GM21367 (cell line): ENCODE data around the gene FBXO42.

ENCODE experiments used
- ATAC-seq: cut with Tn5 transposase; IDR thresholded peaks from one replicate; pipeline ENCODE4 v1.9.1; 2021; ENCODE audit not compliant: unreplicated experiment

FBXO42 gene

DNA sequence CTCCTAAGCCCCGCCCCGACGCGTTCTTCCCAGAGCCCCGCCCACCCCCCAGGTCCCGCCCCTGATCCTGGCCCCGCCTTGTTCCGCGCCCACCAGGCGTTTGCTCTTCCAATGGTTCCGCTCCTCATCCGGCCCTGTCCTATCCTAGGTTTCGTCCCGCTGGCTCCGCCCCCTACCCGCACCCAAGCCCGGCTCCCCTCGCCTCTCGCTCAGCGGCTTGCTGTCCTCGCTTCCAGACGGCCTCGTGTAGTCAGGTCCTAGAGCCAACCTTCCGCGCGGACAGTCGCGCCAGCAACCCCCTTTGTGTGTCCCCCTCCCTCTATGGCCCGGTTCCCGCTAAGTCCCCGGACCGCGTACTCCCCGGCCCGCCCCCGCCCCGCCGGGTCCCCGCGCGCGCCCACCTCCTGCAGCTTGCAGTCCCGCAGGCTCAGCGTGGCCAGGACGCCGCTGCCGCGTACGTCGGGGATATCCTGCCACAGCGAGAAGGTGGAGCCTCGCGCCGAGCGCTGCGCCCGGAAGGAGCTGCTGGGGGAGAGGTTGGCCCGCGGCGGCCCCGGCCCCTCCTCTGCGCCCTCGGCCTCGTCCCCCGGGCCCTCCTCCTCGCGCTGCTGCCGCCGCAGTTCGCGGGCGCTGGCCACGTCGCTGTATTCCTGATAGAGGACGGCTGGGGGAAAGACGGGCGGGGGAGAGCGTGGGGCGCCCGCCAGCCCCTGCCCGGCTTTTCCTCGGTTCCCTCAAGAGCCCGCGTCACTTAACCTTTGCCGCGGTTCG lies 145.5 kb downstream of the FBXO42 start:
- ATAC-seq, result peak; percentile 45

DNA sequence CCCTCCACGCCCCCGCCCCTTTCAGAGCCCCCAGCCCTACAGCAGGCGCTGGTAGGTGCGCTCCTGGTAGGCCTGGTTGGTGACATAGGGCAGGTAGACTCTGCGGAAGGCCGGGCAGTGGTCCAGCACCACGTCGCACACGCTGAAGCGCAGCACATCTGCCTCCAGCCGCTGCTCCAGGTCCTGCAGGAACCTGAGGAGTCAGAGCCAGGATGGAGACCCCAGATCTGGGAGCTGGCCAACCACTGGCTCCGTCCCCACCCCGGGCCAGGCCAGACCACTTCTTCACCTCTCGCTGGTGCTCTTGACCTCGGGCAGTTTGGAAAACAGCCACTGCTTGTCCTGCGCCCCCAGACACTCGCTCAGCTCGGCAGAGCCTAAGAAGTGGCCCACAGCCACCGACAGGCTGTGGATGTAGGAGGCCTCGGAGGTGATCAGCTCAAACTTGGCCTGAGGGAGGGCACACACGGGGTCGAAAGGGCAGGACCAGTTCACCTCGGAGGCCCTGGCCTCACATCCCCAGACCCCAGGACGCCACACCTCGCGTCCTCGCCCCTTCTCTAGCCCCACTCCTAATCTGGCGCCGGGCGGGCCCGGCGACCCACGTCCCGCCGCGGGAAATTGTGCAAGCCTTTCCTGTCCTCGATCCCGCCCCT lies 146.3 kb downstream of the FBXO42 start:
- peak; percentile 8 for ATAC-seq

DNA sequence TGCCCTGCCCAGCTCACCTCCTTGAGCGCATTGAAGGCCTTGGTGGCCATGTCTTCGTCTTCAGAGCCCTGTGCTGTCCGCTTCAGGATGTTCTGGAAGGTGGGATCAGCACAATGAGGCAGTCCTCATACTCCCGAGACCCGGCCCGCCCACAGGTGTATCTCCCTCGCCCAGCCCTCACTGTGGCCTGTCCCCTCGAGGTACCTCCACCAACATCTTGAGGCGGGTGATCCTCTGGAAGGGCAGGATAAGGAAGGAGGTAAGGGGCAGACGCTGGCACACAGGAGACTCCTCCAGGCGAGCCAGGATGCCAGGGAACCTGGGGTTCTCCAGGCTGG lies 147.0 kb downstream of the FBXO42 start:
- no peak for ATAC-seq

DNA sequence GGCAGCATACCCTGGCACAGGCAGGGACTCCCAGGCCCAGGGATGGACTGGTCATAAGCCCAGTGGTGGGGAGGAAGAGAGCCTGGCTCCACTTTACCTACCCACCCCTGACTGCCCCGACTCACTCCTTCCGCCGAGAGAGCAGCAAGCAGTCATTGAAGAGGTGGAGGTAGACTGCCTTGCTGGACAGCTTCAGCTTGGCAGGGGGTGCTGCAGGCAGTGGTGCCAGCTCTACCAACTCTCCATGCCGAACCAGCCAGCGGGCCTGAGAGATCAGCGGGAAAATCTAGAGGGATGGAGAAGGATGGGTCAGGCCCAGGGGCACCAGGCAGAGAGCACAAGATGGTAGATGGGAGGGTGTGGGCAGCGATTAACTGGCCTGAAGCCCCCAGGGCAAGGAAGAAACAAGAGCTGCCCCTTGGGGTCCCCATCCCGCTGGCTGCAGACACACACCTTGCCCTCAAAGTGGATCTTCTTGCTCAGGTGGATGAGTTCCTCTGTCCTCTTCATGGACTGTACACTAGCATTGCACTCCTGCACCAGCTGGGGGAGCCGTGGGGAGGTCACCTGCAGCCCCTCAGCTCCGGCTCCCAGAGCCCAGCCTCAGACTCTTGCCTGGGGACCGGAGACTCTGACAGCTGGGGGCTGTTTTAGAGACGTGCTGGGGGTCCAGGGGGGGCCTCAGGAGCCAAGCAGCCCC lies 147.5 kb downstream of the FBXO42 start:
- no peak for ATAC-seq

DNA sequence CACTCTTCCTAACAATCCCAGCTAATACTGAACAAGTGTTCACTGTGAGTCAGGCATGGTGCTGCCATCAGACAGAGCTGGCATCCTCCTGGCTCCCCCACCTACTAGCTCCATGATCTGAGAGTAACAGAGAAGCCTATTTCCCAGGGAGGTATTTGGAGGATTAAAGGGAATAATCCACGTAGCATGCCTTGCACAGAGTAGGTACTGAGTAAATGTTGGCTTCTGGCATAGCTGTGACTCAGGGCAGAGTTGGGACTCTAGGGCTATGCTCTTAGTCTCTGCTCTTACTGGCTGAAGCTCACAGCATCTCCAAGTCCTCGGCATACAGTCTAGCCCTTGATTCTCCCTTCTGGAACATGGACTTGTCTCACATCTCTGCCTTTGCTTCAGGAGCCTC lies 148.1 kb downstream of the FBXO42 start:
- ATAC-seq, result no peak

DNA sequence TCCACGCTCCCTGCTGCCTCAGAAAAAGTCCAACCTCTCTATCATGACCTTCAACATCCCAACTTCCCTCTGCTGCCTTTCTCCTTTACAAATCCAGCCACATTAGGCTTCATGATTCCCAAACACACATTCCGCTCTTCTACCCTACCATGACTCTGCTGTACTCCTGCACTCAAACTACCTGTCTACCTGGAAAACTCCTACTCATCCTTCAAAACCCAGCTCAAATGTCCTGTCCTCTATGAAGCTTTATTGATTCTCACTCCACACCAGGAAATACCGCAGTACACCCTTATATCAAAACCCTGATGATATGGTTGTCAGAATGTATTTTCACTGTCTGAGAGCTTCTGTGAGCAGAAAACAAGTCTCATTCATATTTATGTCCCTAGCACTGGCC lies 148.7 kb downstream of the FBXO42 start:
- no peak for ATAC-seq

DNA sequence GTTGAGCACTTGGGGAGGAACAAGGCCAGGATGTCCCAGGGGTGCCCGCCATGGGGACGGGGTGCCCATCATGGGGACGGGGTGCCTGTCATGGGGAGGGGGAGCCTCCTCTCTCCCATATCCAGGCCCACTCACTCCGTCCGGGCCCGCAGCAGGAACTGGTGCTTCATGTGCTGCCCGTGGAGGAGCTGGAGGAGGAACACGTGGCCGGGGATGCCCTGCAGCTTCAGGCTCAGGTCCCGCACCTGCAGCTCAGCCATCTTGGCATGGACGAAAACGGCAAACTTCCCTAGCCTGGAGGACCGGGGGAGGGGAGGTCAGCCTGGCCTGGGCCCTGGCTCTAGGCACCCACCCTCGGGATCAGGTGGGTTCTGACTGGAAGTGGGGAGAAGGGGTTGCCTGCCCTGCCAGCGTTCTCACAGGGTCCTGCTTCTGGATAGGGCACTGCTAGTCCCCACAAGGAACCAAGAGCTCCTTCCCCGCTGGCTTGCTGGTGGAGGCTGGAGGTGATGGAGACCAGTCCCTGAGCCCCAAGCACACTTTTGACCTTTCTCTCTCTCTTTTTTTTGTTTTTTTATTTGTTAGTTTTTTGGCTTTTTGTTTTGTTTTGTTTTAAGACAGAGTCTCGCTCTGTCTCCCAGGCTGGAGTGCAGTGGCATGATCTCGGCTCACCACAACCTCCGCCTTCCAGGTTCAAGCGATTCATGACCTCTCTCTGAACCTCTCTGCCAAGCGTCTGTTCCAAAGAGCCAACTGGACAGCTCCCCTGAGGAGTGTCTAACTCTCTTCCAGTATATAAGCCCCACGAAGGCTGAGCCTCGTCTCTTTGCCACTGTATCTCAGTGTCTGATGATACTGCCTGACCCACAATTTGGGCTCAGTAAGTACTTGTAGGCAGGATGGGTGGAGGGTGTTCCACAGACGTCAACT lies 149.7 kb downstream of the FBXO42 start:
- ATAC-seq, result no peak

DNA sequence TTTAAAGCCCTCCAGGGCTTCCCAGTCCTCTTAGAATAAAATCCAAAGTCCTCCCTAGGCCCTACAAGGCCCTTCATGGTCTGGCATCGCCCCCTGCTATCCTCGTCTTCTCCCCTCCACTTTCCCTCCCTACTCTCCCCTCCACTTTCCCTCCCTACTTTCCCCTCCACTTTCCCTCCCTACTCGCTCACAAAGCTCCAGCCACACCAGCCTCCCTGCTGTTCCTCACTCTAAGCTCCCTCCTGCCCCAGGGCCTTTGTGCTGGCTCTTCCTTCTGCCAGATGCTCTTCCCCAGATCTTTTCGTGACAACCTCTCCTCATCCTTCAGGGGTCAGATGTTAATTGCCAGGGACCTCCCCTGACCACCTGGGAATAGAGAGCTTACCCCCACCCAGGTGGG lies 152.6 kb downstream of the FBXO42 start:
- no peak for ATAC-seq

DNA sequence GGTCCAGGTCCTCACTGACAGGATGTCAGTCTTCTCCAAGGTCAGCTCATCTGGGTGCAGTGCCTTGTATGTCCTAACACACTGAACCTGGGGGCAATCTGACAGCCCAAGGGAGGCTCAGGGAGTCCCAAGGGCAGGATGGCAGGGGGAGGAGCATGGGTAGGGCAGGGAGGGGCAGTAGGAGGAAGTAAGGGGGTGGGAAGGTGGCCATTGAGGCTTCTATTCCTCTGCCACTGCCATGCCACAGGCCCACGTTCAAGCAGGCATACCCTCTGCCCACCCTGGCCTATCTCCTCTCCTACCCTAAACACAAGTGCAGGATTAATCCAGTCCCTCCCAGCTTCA lies 153.2 kb downstream of the FBXO42 start:
- no peak for ATAC-seq

DNA sequence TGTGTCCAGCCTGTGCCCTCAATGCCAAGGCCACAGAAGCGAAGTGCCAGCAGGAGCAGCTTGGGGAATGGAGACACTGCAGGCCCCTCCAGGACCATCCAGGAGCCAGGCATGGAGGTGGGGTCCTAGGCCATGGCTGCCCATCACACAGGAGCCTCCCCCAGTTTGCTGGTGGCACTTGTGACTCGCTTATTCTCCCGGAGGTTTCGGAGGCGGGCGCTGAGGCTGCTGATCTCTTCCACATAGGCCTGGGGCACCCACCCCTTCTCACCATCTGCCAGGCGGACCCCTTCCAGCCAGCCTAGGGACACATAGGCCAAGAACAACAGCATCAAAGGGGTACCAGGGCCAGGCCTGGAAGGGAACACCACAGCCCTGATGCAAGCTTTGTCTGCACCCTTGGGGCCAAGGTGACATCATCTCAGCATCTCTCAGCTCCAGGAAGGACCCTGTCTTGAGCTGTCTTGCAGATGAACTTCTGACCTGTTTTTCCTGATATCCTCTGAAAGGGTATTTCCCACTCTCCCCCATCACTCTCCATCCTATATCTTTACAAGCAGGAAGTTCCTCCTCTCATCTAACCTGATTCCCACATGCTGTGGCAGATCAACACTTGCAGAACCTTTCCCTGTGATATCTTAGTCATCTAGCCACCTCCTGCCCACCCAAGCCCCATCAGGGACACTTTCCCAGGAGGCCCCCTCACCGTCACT lies 153.7 kb downstream of the FBXO42 start:
- ATAC-seq, result no peak

DNA sequence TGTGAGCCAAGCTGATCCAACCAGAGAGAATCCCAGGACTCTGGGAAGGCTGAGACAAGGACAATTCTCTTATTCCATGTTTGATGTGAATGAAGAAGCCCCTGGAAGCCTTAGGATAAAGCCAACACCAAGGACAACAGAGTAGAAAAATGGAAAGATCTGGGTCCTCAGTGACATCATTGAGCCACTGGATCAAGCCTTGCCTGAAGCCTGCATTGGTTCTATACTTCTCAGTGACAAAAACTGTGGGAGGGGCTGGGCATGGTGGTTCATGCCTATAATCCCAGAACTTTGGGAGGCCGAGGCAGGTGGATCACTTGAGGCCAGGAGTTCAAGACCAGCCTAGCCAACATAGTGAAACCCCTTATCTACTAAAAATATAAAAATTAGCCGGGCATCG lies 155.4 kb downstream of the FBXO42 start:
- no peak for ATAC-seq
